DND-41 (cell line): ENCODE measurements around the gene RPL15.
"Not testable (repeated sequence)": the region's sequence is repeated elsewhere in the genome, so short reads cannot be mapped to it uniquely, and the experiment has no call there.

ENCODE experiments used
- ATAC-seq: fragments of 200-7000 bp; cut with Tn5 transposase; 3 replicates; pipeline ENCODE4 v1.9.1; 2021; ENCODE audit warnings: low read depth; ENCODE audit not compliant: insufficient read depth
- DNase-seq: peaks from one replicate; pipeline ENCODE4 v3.0.0-alpha.2; 2020
- H2AFZ ChIP-seq: 2 replicates; pipeline ENCODE4 v1.6.0; 2012; ENCODE audit warnings: low read depth, low read length
- H3K27ac ChIP-seq: 2 replicates; pipeline ENCODE4 v1.5.1; 2012; ENCODE audit warnings: low read length, inconsistent platforms
- H3K27me3 ChIP-seq: fragments of 200-600 bp; sonication (generic); 2 replicates; pipeline ENCODE4 v1.6.0; 2012; ENCODE audit warnings: low read length, mild to moderate bottlenecking, inconsistent platforms; ENCODE audit not compliant: insufficient read depth, poor library complexity
- H3K36me3 ChIP-seq: 2 replicates; pipeline ENCODE4 v1.5.1; 2012; ENCODE audit warnings: low read length, inconsistent platforms; ENCODE audit not compliant: insufficient read depth
- H3K4me1 ChIP-seq: 2 replicates; pipeline ENCODE4 v1.5.1; 2012; ENCODE audit warnings: mild to moderate bottlenecking, low read length; ENCODE audit not compliant: insufficient read depth
- H3K4me2 ChIP-seq: 2 replicates; pipeline ENCODE4 v1.6.0; 2012; ENCODE audit warnings: mild to moderate bottlenecking, moderate library complexity, low read length, inconsistent platforms; ENCODE audit not compliant: insufficient read depth
- H3K4me3 ChIP-seq, 2 experiments: fragments of 200-600 bp in 1 of 2; shearing (Covaris generic) in 1 of 2; 2 replicates each; pipeline ENCODE4 v1.5.1; 2012 to 2016; ENCODE audit warnings: inconsistent platforms in 2 of 2, low read length in 2 of 2, mild to moderate bottlenecking in 2 of 2, low read depth in 1 of 2, moderate library complexity in 1 of 2
- H3K79me2 ChIP-seq: 2 replicates; pipeline ENCODE4 v1.6.0; 2012; ENCODE audit warnings: low read length, inconsistent platforms; ENCODE audit not compliant: insufficient read depth
- H3K9ac ChIP-seq: 2 replicates; pipeline ENCODE4 v1.6.0; 2012; ENCODE audit warnings: low read depth, mild to moderate bottlenecking, inconsistent platforms, low read length, moderate library complexity
- H3K9me3 ChIP-seq: 2 replicates; pipeline ENCODE4 v1.5.1; 2012; ENCODE audit warnings: low read length, moderate library complexity, mild to moderate bottlenecking, inconsistent platforms; ENCODE audit not compliant: insufficient read depth, severe bottlenecking
- H4K20me1 ChIP-seq: 2 replicates; pipeline ENCODE4 v1.6.0; 2012; ENCODE audit warnings: low read length; ENCODE audit not compliant: insufficient read depth
- EZH2 ChIP-seq: IDR thresholded peaks from 3 replicates; pipeline ENCODE4 v1.6.1; 2012; ENCODE audit warnings: borderline replicate concordance, low read depth, mild to moderate bottlenecking, moderate library complexity, low read length, inconsistent platforms; ENCODE audit not compliant: severe bottlenecking
- TF ChIP-seq, protein P1 (sequence below): IDR thresholded peaks from 2 replicates; pipeline ENCODE4 v1.5.1; 2012; ENCODE audit warnings: borderline replicate concordance, low read length, moderate library complexity, mild to moderate bottlenecking; ENCODE audit not compliant: poor library complexity, severe bottlenecking; ENCODE audit errors: extremely low read depth

RPL15 gene

DNA sequence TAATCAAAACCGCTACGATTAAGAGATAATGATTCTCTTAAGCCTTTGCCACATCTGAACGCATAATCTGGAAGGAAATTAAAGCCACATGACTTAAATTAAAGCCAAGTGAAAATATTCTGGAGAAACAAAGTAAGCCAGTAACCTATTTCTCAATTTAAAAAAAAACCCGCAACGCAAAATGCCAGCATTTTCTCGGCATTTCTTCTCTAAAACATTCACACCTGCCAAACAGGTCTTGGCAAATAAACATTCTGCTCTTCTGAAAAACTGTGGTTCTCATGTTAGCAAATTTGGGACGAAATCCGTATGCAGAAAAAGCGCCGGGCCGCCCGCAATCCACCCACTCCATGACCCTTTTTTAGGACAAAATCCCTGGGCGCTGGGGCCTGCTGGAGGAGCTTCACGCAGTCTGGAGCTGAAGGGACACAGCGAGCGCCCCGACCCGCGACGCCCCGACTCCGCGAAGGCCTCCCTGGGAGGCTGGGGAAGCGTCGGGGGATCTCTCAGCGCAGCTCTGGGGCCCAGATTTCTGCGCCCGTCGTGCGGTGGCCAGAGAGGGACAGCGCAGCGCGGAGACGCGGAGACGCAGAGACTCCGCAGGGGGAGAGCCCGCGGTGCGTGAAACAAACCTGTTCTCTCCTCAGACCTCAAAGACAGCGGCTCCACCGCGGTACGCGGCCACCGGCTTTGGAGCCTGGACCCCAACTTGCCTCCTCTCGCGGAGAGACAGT lies 613 bp upstream of the RPL15 start:
- Histone ChIP-seq H3K27ac (peak overlapping the region; percentile 16; the same call in 1 of the 2 replicates), H3K4me3 (peak overlapping the region; percentile 29 to 68; a peak in 3 of 4 replicates), H2AFZ (peak overlapping the region; percentile 59), H3K4me2 (peak overlapping the region; percentile 84), H3K9me3 (no peaks in the 10 kb centered on the region), H3K4me1 (peaks cover 31% of the 10 kb centered on the region), H4K20me1 (peaks cover 30% of the 10 kb centered on the region), H3K27me3 (no peaks in the 10 kb centered on the region), H3K9ac (peak overlapping the region; percentile 86), H3K79me2 (peaks cover 26% of the 10 kb centered on the region), H3K36me3 (peaks cover 38% of the 10 kb centered on the region)
- DNase-seq (no peak), ATAC-seq (peak; percentile 50)
- TF ChIP-seq, protein P1, sequence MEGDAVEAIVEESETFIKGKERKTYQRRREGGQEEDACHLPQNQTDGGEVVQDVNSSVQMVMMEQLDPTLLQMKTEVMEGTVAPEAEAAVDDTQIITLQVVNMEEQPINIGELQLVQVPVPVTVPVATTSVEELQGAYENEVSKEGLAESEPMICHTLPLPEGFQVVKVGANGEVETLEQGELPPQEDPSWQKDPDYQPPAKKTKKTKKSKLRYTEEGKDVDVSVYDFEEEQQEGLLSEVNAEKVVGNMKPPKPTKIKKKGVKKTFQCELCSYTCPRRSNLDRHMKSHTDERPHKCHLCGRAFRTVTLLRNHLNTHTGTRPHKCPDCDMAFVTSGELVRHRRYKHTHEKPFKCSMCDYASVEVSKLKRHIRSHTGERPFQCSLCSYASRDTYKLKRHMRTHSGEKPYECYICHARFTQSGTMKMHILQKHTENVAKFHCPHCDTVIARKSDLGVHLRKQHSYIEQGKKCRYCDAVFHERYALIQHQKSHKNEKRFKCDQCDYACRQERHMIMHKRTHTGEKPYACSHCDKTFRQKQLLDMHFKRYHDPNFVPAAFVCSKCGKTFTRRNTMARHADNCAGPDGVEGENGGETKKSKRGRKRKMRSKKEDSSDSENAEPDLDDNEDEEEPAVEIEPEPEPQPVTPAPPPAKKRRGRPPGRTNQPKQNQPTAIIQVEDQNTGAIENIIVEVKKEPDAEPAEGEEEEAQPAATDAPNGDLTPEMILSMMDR = no peak
- peak; percentile 34 for TF ChIP-seq EZH2

DNA sequence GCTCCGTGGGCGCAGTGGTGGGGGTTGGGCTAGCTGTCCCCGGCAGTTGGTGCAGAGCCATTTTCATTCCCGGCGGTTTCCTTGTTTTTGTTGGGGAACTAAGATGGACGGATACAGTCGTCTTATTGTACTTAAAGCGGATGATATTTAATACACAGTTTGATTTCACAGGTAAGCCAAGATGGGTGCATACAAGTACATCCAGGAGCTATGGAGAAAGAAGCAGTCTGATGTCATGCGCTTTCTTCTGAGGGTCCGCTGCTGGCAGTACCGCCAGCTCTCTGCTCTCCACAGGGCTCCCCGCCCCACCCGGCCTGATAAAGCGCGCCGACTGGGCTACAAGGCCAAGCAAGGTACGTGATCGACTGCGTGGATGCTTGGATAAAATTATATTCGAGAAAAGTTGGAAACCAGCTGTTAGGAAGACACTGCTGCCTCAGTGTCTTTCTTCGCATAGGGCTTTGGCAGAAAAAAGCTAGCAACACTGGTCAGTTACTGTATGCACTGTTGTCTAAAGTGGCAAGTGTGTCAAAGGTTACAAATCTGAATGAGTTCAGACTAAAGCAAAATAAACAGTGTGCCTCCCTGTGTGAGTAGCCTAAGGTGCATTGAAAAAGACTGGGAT lies 859 bp downstream of the RPL15 start:
- ATAC-seq, H3K9me3 ChIP-seq, H3K27me3 ChIP-seq: not testable (repeated sequence)
- peak overlapping the region; percentile 71 for H2AFZ ChIP-seq
- H3K79me2 ChIP-seq = peaks cover 26% of the 10 kb centered on the region
- H3K36me3 ChIP-seq = peaks cover 40% of the 10 kb centered on the region
- H3K4me3 ChIP-seq = peak overlapping the region; percentile 47 to 68
- DNase-seq = peak; percentile 80
- peak overlapping the region; percentile 86 for H3K27ac ChIP-seq
- peak overlapping the region; percentile 86 for H3K9ac ChIP-seq
- peak overlapping the region; percentile 76 for H3K4me2 ChIP-seq
- peaks cover 31% of the 10 kb centered on the region for H3K4me1 ChIP-seq
- peaks cover 30% of the 10 kb centered on the region for H4K20me1 ChIP-seq

DNA sequence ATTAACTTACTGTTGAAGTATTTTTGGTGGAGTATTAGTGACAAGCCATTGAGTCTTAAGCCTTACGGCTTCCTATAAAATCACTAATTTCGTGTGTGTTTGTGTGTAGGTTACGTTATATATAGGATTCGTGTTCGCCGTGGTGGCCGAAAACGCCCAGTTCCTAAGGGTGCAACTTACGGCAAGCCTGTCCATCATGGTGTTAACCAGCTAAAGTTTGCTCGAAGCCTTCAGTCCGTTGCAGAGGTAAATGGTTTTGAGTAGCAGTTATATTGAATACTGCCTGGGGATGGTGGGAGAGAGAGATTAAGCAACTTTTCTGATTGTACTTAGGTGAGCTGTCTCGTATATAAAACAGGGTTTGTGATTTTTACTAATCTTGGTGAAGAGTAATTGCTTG lies 1.4 kb downstream of the RPL15 start:
- Histone ChIP-seq H3K4me2 (peak overlapping the region; percentile 76), H4K20me1 (peaks cover 30% of the 10 kb centered on the region), H3K79me2 (peaks cover 26% of the 10 kb centered on the region)

DNA sequence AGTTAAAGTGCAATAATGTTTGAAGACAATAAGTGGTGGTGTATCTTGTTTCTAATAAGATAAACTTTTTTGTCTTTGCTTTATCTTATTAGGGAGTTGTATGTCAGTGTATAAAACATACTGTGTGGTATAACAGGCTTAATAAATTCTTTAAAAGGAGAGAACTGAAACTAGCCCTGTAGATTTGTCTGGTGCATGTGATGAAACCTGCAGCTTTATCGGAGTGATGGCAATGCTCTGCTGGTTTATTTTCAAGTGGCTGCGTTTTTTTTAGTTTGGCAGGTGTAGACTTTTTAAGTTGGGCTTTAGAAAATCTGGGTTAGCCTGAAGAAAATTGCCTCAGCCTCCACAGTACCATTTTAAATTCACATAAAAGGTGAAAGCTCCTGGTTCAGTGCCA lies 2.7 kb downstream of the RPL15 start:
- H2AFZ ChIP-seq = no peak overlapping the region
- H3K27ac ChIP-seq = no peak overlapping the region
- no peak overlapping the region for H3K4me3 ChIP-seq
- H3K9ac ChIP-seq = no peak overlapping the region
- ATAC-seq = no peak
- no peak for TF ChIP-seq EZH2
- TF ChIP-seq, protein P1 = no peak
- peaks cover 40% of the 10 kb centered on the region for H3K36me3 ChIP-seq
- H3K4me2 ChIP-seq = no peak overlapping the region
- H3K79me2 ChIP-seq = peaks cover 26% of the 10 kb centered on the region
- no peak for DNase-seq
- H3K9me3 ChIP-seq = no peaks in the 10 kb centered on the region
- no peaks in the 10 kb centered on the region for H3K27me3 ChIP-seq
- peaks cover 30% of the 10 kb centered on the region for H4K20me1 ChIP-seq
- peaks cover 31% of the 10 kb centered on the region for H3K4me1 ChIP-seq

More for the DNA sequence above, 1.4 kb downstream of the RPL15 start:
- H3K27me3 ChIP-seq, H2AFZ ChIP-seq, ATAC-seq, DNase-seq, H3K9me3 ChIP-seq: not testable (repeated sequence)
- H3K27ac ChIP-seq = peak overlapping the region; percentile 86
- peaks cover 40% of the 10 kb centered on the region for H3K36me3 ChIP-seq
- peak overlapping the region; percentile 47 to 68; a peak in 3 of 4 replicates for H3K4me3 ChIP-seq
- peaks cover 31% of the 10 kb centered on the region for H3K4me1 ChIP-seq
- H3K9ac ChIP-seq = peak overlapping the region; percentile 86
